Brain pericyte (primary cell): ENCODE results near the gene CFDP1.
A peak's percentile ranks its signal among the peaks of the same experiment; 100 is the strongest.
"Not testable (repeated sequence)": the region's sequence is repeated elsewhere in the genome, so short reads cannot be mapped to it uniquely, and the experiment has no call there.

Experiments
- DNase-seq: peaks from one replicate; pipeline ENCODE4 v3.0.0-alpha.2; 2012; ENCODE audit warnings: low read depth, low spot score

CFDP1 gene

DNA sequence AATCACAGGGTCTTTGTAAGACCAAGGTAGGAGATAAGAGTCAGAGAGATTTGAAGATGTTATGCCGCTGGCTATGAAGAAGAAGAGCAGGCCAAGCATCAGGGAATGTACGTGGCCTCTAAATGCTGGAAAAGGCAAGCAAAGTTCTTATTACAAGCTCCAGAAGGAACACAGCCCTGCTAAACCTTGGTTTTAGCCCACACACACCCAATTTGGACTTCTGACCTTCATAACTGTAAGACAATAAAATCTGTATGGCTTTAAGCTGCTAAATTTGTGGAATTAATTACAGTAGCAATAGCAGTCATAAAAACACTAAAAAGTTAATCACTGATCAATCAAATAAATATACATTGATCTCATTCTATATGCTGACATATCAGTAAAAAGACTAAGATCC is 25.1 kb upstream of the CFDP1 start:
- DNase-seq, result no peak

DNA sequence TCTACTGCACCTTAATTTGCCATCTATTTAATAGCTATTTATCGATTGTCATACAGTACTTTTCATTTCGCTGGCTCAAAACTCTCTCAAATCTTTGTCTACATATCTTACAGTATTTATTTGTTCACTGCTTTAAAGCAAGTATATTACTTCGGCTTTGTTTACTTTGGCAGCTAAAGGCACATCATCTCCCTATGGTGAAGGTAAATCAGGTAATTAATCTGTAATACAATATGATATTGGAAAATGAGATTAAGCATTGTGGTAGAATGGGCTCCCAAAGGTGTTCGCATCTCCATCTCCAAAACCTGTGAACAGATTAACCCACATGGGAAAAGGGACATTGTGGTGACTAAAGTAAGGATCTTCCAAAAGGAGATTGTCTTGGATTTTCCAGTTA is 24.7 kb upstream of the CFDP1 start:
- DNase-seq, result no peak

DNA sequence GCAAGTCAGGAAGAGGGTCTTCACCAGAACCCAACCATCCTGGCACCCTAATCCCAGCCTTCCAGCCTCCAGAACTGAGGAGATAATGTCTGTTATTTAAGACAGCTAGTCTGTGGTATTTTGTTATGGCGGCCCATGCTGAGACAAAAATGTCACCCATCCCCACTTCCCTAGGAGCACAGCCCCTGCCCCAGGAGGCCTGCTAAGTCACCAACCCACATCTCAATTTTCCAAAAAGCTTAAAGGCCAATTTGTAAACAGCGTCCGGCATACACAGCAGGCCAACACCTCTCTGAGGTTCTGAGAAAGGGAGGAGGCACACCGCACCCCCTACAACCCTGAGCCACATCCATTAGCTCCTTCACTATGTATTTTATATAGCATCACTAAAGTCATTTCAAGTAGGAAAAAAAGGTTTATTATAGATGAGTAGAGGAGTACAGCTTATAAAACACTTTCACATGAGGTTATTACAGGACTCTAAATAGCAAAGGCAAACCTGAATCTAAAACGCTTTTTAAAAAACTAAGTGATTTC is 24.2 kb upstream of the CFDP1 start:
- no peak for DNase-seq

DNA sequence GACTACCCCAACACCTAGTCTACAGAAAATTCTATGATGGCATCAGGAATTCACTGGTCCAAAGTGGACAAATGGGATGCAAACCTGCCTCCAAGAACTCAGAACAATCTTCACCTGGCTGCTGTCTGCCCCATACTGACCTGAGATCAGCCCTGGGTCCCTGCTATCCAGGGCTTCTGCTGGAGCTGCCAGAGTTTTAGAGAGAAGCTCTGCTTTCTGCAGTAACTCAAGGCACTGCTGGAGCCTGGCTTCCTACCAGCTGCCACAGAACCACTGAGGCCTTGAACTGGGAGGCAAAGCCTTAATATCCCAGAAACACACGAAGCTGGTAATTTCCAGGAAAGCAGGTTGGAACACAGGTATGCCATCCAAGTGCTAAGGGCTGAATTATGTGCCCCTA is 23.7 kb upstream of the CFDP1 start:
- no peak for DNase-seq

DNA sequence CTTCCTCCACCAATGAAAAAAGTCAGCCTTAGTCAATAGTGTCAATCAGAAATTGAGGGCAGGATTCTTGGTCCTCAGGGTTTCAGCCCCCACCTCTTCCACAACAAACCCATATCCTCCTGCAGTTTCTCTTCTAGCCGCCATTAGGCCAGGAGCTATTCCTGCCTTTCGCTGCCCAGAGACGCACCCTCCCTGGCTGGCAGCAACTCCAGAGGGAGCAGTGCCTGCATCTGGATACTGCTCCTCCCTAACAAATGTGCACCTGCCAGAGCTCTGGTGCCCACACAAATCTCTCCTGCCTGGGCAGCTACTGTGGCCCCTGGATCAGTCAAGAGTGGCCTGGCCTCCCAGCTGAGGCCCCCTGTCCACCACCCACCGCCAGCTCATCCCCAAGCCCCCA is 23.2 kb upstream of the CFDP1 start:
- not testable (repeated sequence) for DNase-seq

DNA sequence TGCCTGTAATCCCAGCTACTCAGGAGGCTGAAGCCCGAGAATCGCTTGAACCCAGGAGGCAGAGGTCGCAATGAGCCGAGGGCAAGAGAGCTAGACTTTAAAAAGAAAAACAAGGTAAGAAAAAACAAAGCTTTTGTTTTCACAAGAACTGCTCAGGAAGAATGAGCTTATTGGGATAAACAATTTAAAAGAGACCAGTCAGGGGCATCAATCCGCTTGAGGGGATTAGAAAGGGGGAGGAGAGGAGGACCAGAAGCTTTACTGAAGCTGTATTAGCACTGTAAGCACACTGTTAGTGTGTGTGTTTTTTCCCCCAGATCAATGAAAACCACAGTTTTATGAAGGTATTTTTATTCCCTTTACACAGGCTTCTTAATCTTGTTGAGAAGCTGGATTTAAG is 22.4 kb upstream of the CFDP1 start:
- DNase-seq, result no peak

DNA sequence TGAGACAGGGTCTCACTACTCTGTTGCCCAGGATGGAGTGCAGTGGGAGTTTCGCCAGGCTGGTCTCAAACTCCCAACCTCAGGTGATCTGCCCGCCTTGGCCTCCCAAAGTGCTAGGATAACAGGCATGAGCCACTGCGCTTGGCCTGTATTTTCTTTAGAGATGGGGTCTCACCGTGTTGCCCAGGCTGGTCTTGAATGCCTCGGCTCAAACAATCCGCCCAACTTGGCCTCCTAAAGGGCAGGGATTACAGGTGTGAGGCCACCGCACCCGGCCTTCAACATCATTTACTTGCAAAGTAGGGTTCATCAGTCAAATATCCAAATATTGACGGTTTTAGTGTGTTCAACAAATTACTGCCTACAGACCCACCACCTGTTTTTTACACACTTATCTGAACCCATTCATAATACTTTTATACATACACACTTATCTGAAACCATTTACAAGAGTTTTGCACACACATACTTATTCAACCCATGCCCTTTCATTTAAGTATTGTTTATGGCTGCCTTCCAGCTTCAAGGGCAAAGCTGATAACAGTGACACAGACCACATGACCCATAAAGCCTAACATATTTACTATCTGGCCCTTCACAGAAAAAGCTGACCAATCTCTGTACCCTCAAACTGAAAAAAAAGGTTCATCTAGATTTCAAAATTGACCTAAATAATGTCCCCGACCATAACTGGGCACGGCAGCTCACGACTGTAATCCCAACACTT is 19.3 kb upstream of the CFDP1 start:
- no peak for DNase-seq

DNA sequence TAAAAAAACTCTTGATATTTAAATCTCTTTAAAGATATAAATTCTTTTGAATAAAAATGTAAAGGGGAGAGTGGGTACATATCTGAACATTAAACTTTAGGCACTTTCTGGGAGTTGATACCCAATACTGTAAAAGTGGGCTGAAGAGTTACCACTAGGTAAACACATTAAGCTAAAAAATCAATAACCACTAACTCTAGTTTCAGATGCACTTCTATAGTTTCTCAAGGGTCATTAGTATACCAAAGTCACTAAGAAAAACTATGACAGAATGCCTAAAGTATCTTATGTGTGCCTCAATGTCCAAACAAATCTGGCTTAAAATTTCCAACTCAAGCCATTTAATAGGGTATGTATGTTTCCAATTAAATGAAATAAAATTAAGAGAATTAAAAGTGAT is 13.1 kb upstream of the CFDP1 start:
- DNase-seq, result no peak

DNA sequence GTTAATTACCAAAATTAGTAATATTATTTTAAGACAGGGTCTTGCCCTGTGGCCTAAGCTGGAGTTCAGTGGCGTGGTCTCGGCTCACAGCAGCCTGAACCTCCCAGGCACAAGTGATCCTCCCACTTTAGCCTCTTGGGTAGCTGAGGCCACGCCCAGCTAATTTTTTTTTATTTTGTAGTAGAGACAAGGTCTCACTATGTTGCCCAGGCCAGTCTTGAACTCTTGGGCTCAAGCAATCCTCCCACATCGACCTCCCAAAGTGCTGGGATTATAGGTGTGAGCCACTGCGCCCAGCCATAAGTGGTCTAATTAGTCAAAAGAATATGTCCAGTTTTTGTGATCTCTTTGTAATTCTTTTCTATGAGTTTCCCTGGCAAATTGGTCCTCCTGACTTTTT is 12.0 kb upstream of the CFDP1 start:
- DNase-seq, result no peak

DNA sequence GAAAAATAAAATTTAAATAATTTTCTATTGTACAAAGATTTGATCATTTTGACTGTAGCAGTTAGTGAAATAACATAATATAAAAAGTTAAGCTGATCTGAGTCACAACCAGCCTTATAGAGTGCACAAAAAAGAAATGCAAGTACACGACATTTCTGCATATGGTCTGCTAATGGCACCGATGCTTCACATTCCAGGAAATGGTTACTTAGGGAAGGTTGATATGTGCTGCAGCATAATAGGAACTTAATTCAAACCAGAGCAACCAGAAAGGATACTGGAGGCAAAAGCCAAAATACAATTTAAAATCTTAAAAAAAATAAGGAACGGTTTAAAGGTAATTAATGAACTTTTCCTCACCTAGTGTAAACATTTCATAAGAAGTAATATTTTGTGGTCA is 10.0 kb upstream of the CFDP1 start:
- no peak for DNase-seq

DNA sequence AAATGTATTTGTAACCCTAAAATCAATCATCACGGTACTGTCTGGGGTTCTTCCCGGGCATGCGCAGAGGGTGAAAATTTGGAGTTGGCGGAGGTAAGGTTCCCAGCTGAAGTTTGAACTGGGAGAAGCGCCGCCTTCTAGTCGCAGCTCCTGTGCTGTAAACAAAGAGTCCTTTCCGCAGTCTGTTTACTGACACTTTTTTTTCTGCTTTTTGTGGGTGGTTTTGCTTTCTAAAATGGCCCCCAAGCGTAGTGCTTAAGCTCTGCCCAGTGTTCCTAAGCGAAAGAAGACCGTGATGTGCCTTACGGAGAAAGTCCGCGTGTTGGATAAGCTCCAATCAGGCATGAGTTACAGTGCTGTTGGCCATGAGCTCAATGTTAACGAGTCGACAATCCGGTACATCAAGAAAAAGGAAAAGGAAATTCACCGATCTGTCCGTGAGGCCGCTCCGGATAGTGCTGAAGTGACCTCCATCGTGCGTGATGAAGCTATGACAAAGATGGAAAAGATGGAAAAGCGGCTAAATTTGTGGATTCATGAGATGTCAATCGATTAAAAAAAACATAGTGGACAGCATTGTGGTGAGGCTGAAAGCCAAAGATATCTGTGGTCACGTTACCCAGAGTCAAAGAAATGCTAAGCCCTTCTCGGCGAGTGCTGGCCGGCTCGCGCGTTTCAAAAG is 570 bp upstream of the CFDP1 start:
- DNase-seq, result peak; percentile 87

DNA sequence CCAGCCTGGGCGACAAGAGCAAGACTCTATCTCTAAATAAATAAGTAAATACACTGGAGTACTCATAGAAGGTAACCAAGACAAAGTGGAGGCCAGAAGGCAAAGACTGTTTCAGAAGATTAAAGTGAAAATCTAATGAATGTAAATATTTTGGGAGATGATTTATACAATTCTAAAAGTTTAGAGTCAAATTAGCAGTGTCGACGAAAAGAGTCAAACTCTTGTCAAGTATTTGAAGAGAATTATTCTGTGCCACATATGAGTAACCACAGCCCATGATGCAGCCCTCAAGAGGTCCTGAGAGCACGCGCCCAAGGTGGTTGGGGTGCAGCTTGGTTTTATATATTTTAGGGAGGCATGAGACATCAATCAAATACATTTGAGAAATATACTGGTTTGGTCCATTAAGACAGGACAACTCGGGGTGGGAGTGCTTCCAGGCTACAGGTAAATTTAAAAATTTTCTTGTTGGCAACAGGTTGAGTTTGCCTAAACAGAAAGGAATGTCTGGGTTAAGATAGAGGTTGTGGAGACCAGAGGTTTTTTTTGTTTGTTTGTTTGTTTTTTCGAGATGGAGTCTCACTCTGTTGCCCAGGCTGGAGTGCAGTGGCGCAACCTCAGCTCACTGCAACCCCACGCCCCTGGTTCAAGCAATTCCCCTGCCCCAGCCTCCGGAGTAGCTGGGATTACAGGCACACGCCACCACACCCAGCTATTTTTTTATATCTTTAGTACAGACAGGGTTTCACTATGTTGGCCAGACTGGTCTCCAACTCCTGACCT is 3.5 kb downstream of the CFDP1 start:
- no peak for DNase-seq

DNA sequence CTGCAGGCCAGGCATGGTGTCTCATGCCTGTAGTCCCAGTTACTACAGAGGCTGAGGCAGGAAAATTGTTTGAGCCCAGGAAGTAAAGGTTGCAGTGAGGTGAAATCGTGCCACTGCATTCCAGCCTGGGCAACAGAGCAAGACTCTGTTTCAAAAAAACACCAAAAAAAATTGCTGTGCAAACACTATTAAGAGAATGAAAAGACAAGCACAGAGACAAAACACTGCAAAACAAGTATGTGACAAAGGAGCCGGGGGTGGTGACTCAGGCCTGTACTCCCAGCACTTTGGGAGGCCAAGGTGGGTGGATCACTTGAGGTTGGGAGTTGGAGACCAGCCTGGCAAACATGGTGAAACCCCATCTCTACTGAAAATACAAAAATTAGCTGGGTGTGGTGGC is 6.8 kb downstream of the CFDP1 start:
- not testable (repeated sequence) for DNase-seq

DNA sequence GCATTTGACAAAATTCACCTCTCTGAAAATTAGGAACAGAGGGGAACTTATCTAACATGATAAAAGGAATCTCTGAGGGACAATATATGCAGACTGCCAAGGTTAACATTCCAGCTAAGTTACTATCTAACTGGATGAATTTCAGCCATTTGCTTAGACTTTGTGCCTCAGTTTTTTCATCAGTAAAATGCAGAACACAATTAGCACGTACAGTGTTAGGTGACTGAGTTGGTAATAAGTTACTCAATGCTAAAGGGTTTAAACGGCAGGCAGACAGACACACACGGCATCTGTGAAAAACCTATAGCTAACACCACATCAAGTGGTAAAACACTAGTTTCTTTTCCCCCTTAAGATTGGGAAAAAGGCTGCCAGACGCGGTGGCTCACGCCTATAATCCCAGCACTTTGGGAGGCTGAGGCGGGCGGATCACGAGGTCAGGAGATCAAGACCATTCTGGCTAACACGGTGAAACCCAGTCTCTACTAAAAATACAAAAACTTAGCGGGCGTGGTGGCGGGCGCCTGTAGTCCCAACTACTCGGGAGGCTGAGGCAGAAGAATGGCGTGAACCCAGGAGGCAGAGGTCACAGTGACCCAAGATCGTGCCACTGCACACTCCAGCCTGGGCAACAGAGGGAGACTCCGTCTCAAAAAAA is 9.1 kb downstream of the CFDP1 start:
- DNase-seq, result not testable (repeated sequence)

DNA sequence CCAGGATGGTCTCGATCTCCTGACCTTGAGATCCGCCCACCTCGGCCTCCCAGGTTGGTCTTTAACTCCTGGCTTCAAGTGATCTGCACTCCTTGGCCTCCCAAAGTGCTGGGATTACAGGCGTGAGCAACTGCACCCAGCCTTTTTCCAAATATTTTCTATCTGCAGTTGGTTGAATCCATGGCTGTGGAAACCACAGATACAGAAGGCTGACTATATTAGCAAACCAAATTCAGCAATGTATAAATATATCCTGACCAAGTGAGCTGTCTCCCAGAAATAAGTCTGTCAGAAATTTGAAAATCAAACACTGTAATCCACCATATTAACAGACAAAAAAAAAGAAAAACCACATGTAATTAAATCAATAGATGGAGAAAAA is 9.6 kb downstream of the CFDP1 start:
- DNase-seq, result no peak

DNA sequence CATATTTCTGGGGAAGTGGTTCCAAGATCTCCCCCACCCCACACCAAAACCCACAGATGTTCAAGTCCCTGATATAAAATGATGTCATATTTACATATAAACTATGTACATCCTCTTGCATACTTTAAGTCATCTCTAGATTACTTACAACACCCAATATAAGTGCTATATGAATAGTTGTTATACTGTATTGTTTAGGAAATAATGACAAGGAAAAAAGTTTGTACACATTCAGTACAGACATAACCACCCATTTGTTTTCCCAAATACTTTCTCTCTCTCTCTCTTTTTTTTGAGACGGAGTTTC is 11.5 kb downstream of the CFDP1 start:
- DNase-seq, result no peak

DNA sequence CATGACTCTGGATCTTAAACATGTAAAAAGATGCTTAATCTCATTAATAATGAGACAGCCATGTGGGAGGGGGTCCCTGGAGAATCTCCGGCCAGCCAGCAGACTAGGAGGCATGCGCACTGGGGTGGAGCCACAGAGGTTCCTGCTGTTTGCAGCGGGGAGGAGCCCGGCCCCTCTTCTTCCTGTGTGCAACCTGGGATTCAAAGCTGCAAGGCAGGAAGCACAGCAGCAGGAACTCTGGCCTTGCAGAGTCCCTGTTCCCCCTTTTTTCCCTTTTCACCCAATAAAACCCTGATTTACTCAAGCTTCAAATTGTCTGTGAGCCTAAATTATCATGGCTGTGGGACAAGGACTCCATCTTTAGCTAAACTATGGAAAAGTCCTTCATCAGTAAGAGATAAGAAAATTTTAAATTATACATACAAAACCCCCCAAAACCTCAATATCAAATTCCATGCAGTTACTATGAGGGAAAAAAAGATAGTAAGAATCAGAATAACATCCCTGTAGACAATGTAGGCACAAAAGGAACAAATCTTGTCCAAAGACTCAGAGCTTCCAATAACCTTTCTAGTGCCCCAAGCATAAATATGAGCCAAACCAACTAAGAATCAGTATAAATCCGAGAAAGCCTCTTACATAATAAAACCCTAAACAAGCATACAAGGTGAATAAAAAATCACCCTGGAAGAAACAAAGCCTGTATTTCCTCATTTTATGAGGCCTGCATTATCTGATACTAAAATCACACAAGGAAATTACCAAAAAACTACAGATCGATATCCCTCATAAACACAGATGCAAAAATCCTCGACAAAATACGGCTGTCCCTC is 12.1 kb downstream of the CFDP1 start:
- DNase-seq, result no peak

DNA sequence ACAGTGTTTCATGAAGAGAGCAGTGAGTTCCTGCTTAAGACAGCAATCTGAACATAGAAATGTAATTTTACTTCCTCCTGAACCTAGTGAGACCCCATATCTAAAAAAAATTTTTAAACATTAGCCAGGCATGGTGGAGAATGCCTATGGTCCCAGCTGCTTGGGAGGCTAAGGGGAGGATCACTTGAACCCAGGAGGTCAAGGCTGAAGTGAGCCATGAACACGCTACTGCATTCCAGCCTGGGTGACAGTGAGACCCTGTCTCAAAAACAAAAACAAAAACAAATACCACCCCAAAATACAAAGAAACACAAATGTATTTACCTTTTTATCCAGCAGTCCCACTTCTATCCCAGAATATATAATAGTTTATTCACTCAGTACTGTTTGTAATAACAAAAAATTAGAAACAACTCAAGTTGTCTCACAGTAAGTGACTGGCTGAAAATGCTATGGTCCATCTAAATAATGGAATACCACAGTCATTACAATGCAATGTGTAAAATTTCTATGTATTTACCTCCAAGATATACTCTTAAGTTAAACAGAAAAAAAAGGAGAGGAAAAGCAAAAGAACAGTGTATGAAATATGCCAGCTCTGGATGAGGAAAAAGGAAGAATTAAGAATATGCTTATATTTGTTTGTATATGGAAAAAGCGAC is 16.3 kb downstream of the CFDP1 start:
- DNase-seq, result no peak

DNA sequence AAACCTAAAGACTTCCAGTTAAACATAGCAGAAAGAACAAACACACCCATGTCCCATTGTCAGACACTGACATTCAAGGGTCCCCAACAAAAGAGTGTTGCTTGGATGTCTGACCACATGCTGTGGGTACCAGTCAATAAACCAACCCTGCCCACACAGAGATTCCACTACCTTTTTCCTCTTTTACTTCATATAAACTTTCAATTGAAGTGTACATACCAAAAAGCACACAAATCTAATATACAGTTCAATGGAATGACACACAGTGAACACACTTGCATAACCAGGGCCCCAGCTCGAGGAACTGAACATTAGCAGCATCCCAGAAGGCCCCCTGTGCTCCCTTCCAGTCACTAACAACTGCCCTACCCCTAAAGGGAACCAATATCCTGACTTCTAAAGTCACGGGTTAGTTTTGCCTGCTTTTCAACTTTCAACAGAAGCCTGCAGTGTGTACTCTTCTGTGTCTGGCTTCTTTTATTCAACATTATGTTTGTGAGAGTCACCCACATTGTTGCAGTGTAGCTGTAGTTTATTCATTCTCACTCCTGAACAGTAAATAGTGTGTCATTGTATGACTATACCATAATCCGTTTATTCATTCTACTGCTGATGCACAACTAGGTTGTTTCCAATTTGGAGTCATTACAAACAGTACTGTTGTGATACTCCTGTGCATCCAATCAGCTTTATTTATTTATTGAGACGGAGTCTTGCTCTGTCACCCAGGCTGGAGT is 18.0 kb downstream of the CFDP1 start:
- no peak for DNase-seq

DNA sequence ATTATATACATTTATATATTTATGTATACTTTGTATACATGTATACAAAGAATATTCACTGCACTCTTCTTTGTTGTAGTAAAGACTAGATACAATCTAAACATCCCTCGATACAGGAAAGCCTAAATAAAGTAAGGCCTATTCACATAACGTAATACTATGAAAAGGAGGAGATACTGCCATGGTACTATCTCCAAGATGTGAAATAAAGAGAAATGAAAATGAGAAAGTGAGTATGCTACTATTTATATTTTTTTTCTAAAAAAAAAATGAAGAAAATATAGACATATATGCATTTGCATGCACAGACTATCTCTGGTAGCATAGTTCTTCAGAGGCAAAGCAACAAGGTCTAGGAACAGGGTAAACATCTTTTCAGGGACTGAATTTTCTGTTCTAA is 19.4 kb downstream of the CFDP1 start:
- DNase-seq, result no peak
